KOPT-K1 (cell line): ENCODE data around the gene ZFP36.

Experiments used
- H3K27ac ChIP-seq: fragments of 200-600 bp; sonication (generic); 2 replicates; pipeline ENCODE4 v1.5.1; 2016; ENCODE audit warnings: antibody characterized with exemption, mild to moderate bottlenecking, low read depth, low read length; ENCODE audit not compliant: poor library complexity, severe bottlenecking
- H3K36me3 ChIP-seq: fragments of 200-600 bp; sonication (generic); 2 replicates; pipeline ENCODE4 v1.5.1; 2017; ENCODE audit warnings: antibody characterized with exemption, mild to moderate bottlenecking, low read length, moderate library complexity; ENCODE audit not compliant: insufficient read depth
- H3K9me3 ChIP-seq: fragments of 200-600 bp; sonication (generic); 2 replicates; pipeline ENCODE4 v1.5.1; 2017; ENCODE audit warnings: antibody characterized with exemption, low read length, mild to moderate bottlenecking; ENCODE audit not compliant: insufficient read depth, poor library complexity, severe bottlenecking

The ZFP36 gene

GRCh38 chr19:39416152-39417120, 9.8 kb downstream of the ZFP36 start:
- Histone ChIP-seq H3K9me3 (no peaks in the 10 kb centered on the region), H3K36me3 (peaks cover 61% of the 10 kb centered on the region; the same call in 1 of the 2 replicates), H3K27ac (no peak overlapping the region)

- no peaks in the 10 kb centered on the region for H3K9me3 ChIP-seq
- H3K27ac ChIP-seq = no peak overlapping the region
- H3K36me3 ChIP-seq = peaks cover 72% of the 10 kb centered on the region
Observed at GRCh38 chr19:39417463-39418181, 11.0 kb downstream of the ZFP36 start.

DNA sequence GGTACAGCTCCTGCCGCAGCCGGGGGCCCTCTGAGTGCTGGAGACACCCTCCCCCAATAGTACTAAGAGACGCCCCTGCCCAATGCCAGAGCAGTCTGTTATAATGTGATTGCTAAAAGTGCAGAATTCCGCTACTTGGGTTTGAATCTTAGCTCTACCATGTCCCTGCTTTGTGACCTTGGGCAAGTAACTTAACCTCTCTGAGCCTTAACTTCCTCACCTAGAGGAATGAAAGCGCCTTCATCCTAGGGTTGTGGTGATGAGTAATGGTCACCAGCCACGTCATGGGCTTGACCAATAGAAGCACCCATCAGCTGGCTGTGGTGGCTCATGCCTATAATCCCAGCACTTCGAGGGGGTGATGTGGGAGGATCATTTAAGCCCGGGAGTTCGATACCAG, 12.4 kb downstream of the ZFP36 start:
- Histone ChIP-seq H3K36me3 (peaks cover 86% of the 10 kb centered on the region), H3K9me3 (no peaks in the 10 kb centered on the region), H3K27ac (no peak overlapping the region)

DNA sequence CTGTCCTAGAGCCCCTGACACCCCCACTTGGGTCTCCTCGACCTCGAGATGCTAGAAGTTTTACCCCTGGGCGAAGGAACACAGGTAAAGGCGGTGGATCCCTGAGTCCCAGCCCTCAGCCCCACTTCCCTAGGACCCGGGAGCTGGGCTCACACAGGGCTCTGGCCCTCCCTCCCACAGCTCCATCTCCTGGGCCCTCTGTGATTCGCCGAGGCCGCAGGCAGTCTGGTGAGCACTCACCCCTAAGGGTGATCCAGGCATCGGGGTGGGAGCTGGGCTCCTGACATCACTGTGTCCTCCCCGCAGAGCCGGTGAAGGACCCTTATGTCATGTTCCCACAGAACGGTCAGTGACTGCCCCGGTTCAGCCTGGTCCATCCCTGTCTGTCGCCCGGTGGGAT, 14.1 kb downstream of the ZFP36 start:
- Histone ChIP-seq H3K27ac (no peak overlapping the region), H3K36me3 (peaks cover 93% of the 10 kb centered on the region), H3K9me3 (no peaks in the 10 kb centered on the region)

GRCh38 chr19:39422020-39422419, 15.4 kb downstream of the ZFP36 start:
- H3K9me3 ChIP-seq = no peaks in the 10 kb centered on the region
- H3K36me3 ChIP-seq = peaks cover 82% of the 10 kb centered on the region

GRCh38 chr19:39423258-39424086, 16.8 kb downstream of the ZFP36 start:
- H3K9me3 ChIP-seq = no peaks in the 10 kb centered on the region
- H3K27ac ChIP-seq = no peak overlapping the region
- peaks cover 68% of the 10 kb centered on the region for H3K36me3 ChIP-seq

More at GRCh38 chr19:39422020-39422419, 15.4 kb downstream of the ZFP36 start:
- no peak overlapping the region for H3K27ac ChIP-seq

DNA sequence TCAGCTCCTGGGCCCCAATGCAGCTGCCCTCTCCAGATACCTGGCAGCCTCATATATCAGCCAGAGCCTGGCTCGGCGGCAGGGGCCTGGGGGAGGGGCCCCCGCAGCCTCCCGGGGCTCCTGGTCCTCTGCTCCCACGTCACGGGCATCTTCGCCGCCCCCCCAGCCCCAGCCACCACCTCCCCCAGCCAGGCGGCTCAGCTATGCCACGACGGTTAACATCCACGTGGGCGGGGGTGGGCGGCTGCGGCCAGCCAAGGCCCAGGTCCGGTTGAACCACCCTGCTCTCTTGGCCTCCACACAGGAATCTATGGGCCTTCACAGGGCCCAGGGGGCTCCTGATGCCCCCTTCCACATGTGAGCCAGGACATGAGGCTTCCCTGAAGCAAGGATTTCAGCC, 18.3 kb downstream of the ZFP36 start:
- H3K9me3 ChIP-seq = no peaks in the 10 kb centered on the region
- peaks cover 58% of the 10 kb centered on the region for H3K36me3 ChIP-seq
- no peak overlapping the region for H3K27ac ChIP-seq

DNA sequence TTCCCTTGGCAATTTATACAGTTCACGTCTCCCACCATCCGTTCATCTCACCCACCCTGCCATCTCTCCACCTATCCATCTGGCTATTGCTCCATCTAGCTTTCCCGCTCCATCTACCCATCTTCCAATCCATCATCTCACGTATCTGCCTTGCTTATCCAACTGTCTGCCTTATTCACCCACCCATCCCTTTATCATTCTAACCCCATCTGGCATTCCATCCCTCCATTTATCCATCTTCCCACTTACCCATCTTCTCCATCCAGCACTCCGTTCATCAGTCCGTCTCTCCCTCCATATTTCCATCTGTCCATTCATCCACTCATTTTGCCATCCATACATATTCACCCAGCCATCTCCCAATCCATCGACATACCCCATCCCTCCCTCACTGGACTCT, 19.1 kb downstream of the ZFP36 start:
- no peaks in the 10 kb centered on the region for H3K9me3 ChIP-seq
- H3K27ac ChIP-seq = no peak overlapping the region
- peaks cover 52% of the 10 kb centered on the region for H3K36me3 ChIP-seq

- no peak overlapping the region for H3K27ac ChIP-seq
- H3K9me3 ChIP-seq = no peaks in the 10 kb centered on the region
Observed at GRCh38 chr19:39426170-39426569, 19.5 kb downstream of the ZFP36 start.

DNA sequence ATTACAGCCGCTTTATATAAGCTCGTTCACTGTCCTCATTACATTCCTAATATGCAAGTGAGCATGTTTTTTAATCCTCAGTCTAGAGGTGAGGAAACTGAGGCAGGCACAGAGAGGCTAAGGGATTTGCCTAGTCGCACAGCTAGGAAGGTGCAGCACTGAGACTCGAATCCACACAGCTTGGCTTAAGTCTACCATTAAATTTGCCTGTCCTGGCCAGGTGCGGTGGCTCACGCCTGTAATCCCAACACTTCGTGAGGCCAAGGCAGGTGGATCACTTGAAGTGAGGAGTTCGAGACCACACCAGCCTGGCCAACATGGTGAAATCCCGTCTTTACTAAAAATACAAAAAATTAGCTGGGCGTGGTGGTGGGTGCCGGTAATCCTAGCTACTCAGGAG, 21.1 kb downstream of the ZFP36 start:
- Histone ChIP-seq H3K27ac (no peak overlapping the region), H3K9me3 (no peaks in the 10 kb centered on the region), H3K36me3 (peaks cover 49% of the 10 kb centered on the region)

More at GRCh38 chr19:39426170-39426569, 19.5 kb downstream of the ZFP36 start:
- H3K36me3 ChIP-seq = peaks cover 52% of the 10 kb centered on the region

DNA sequence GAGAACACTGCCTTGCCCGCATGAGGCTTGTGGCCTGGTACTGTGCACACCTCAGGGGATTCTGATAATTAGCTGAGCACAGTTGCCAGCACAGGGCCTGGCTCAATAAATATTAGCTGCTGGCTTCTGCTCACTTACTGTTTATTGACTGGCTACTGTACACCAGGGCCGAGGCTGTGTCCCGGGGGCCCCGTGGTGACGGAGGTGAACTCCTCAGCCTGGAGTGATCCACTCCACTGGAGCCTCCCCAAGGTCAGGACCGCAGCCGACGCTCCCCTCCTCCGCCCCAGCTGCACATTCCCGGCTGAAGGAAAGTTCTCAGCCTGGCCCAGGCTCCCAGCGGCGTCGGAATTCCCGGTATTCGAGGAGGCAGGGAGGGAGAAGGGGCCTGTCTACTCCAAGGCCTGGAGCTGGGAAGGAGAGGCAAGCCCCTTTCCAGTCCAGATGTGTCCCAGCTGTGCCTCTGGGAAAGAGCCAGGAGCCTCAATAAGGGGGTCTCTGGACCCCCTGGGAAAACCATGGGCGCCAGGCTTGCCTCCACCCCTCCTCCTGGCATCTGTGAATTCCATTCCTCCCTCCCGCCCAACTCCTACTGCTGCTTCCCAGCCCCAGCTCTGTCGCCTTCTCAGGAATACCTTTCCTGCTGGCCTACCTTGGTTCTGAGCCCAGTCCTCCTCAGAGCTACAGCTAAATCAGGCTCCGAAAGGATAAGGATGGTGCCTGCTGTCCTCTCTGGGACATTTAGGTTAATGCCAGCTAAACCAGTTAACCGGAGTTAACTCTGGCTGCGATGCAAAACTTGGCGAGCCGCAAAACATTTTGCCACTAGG, 21.9 kb downstream of the ZFP36 start:
- H3K9me3 ChIP-seq = no peaks in the 10 kb centered on the region
- H3K36me3 ChIP-seq = peaks cover 49% of the 10 kb centered on the region
- no peak overlapping the region for H3K27ac ChIP-seq

DNA sequence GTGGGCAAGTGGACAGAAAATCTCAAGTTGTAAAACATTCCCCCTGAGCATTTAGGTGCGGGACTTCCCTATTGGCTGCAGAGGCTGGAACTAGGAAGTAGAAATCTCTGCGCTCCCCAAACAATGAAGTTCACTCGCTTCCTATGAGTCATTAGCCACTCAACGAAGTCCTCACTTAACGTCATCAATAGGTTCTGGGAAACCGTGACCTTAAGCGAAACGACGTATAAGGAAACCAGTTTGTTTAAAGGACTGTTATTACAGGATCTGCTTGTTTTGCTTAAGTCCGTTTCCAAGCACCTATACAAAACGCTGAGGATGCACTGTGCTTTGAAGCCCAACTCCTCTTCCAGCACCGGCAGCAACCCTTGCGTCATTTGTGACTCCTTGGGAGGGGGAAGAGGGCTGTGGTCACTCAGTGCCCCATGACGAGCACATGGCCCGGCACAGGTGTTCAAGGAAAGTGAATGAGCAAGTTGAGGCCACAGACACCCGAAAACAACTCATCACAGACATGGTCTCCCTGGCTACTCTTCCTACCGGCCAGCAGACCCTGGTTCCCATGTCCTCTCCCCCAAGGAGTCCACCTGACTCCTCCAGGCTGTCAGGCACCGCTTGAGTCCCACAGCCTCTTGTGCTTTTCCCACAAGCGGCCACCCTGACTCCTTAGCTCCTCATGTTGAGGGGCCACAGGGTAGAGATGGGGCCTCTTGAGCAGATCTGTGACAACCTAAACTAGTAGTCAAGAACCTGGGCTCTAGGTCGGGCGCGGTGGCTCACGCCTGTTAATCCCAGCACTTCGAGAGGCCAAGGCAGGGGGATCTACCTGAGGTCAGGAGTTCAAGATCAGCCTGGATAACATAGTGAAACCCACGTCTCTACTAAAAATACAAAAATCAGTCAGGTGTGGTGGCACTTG, 24.3 kb downstream of the ZFP36 start:
- no peak overlapping the region for H3K27ac ChIP-seq
- peaks cover 43% of the 10 kb centered on the region for H3K36me3 ChIP-seq
- no peaks in the 10 kb centered on the region for H3K9me3 ChIP-seq

- Histone ChIP-seq H3K27ac (no peak overlapping the region), H3K9me3 (no peaks in the 10 kb centered on the region), H3K36me3 (peaks cover 42% of the 10 kb centered on the region)
Observed at GRCh38 chr19:39432677-39433025, 26.0 kb downstream of the ZFP36 start.
